ENCODE measurements around the gene SLC17A7.

Gene SLC17A7

GRCh38 chr19:49425922-49426592 is 15.3 kb downstream of the SLC17A7 start:
- DNase-seq, result peak in 1 of 4 experiments; percentile 6

GRCh38 chr19:49425178-49425577 is 16.1 kb downstream of the SLC17A7 start, which contains the start of gene GFY:
TSS of gene GFY (plus strand) at chr19:49425388. CDS start at chr19:49426431, 1,043 bp downstream.
- DNase-seq, result no peak

GRCh38 chr19:49423985-49424303 is 17.4 kb downstream of the SLC17A7 start:
- no peak for DNase-seq

GRCh38 chr19:49423071-49423984 is 18.0 kb downstream of the SLC17A7 start, which contains the start of gene PTH2:
TSS of gene PTH2 (minus strand) at chr19:49423441. CDS start at chr19:49423339, 102 bp downstream.
- DNase-seq, result no peak

- DNase-seq, result peak in 1 of 4 experiments; percentile 23
Measured at GRCh38 chr19:49422407-49423070, 18.8 kb downstream of the SLC17A7 start.

- no peak for DNase-seq
Measured at GRCh38 chr19:49421878-49422202, 19.5 kb downstream of the SLC17A7 start.

- peak in 1 of 4 experiments; percentile 11 for DNase-seq
Measured at GRCh38 chr19:49421039-49421877, 20.1 kb downstream of the SLC17A7 start.

GRCh38 chr19:49420227-49420626 is 21.1 kb downstream of the SLC17A7 start:
- DNase-seq, result no peak

- DNase-seq, result no peak
Measured at GRCh38 chr19:49419173-49419572, 22.2 kb downstream of the SLC17A7 start.

GRCh38 chr19:49418511-49418910 is 22.8 kb downstream of the SLC17A7 start:
- DNase-seq, result no peak

GRCh38 chr19:49417088-49417487 is 24.2 kb downstream of the SLC17A7 start:
- no peak for DNase-seq

- no peak for DNase-seq
Measured at GRCh38 chr19:49415810-49416200, 25.5 kb downstream of the SLC17A7 start.

GRCh38 chr19:49415102-49415809 is 26.1 kb downstream of the SLC17A7 start:
- DNase-seq, result no peak

- DNase-seq, result no peak
Measured at GRCh38 chr19:49414256-49414655, 27.1 kb downstream of the SLC17A7 start.

- no peak for DNase-seq
Measured at GRCh38 chr19:49413348-49413747, 28.0 kb downstream of the SLC17A7 start.

- DNase-seq, result no peak
Measured at GRCh38 chr19:49411681-49412326, 29.5 kb downstream of the SLC17A7 start.

- DNase-seq, result no peak
Measured at GRCh38 chr19:49409441-49410029, 31.8 kb downstream of the SLC17A7 start.

- no peak for DNase-seq
Measured at GRCh38 chr19:49408816-49409440, 32.4 kb downstream of the SLC17A7 start.

GRCh38 chr19:49407482-49408015 is 33.8 kb downstream of the SLC17A7 start:
- no peak for DNase-seq

GRCh38 chr19:49407079-49407478 is 34.2 kb downstream of the SLC17A7 start:
- no peak for DNase-seq
